Measurements from ENCODE around the gene STRBP. TPM values are rescaled to one million over a fixed set of nuclear protein-coding genes. Genes with fewer than 3 reads are reported as not detected.

Gene STRBP
- total and polyA plus RNA-seq, 2 of the 8 experiments (the other 6 are each of a cell fraction or from before 2014, with no cell fraction given) = 29.7 to 105 TPM

- Histone ChIP-seq H3K27me3 (replicated peaks in 1 of 4; ENCODE audit: control insufficient read depth in 3 of 4, extremely low read depth in 1 of 4, insufficient read depth in 3 of 4, low read length in 3 of 4) (no peaks in the 10 kb centered on the region), H3K4ac (replicated peaks; ENCODE audit: insufficient read length, low read depth, low read length) (no peak overlapping the region), H3K27ac (ENCODE audit: low read depth, low read length) (no peak overlapping the region), H3K79me2 (ENCODE audit: control insufficient read depth in 1 of 2, insufficient read depth in 2 of 2, low read length in 2 of 2) (no peaks in the 10 kb centered on the region), H3K23me2 (ENCODE audit: low read depth, low read length) (no peaks in the 10 kb centered on the region), H3K9ac (replicated peaks in 1 of 4; ENCODE audit: extremely low read depth in 1 of 4, low read depth in 3 of 4, low read length in 3 of 4) (no peak overlapping the region), H3K4me1 (replicated peaks in 1 of 4; ENCODE audit: control insufficient read depth in 3 of 4, insufficient read depth in 4 of 4, low read length in 3 of 4) (peaks cover 0 to 6% (median 0%) of the 10 kb centered on the region in 4 experiments; a peak in 1 of 7 replicates), H3K18ac (ENCODE audit: extremely low read depth, low read length) (no peak overlapping the region), H2AFZ (ENCODE audit: low read length) (no peak overlapping the region), H3K79me1 (ENCODE audit: low read depth, low read length) (0 out of 2 replicates have a peak, but pooled peaks cover 2% of the 10 kb centered on the region), H4K20me1 (replicated peaks in 1 of 2; ENCODE audit: control insufficient read depth in 1 of 2, insufficient read depth in 2 of 2, low read length in 2 of 2) (peaks cover 2 to 5% of the 10 kb centered on the region in 2 experiments), H4K8ac (ENCODE audit: extremely low read depth, insufficient read depth, low read length) (no peak overlapping the region), H3K9me3 (ENCODE audit: insufficient read depth in 2 of 2, low read depth in 1 of 2, low read length in 1 of 2) (no peaks in the 10 kb centered on the region), H3K36me3 (ENCODE audit: control insufficient read depth in 2 of 4, insufficient read depth in 4 of 4, low read length in 3 of 4) (no peaks in the 10 kb centered on the region; a peak in 1 of 8 replicates), H3K56ac (replicated peaks; ENCODE audit: insufficient read length, low read depth, low read length) (no peak overlapping the region), H3K14ac (ENCODE audit: insufficient read length) (no peak overlapping the region), H2AK5ac (ENCODE audit: low read depth, low read length) (no peak overlapping the region), H2BK20ac (ENCODE audit: low read length) (no peak overlapping the region), H2BK120ac (replicated peaks; ENCODE audit: low read depth, low read length) (no peak overlapping the region), H2BK15ac (ENCODE audit: low read length) (no peak overlapping the region), H2BK12ac (ENCODE audit: low read depth, low read length) (no peak overlapping the region), H3K4me2 (ENCODE audit: insufficient read depth in 1 of 2, low read depth in 2 of 2, low read length in 2 of 2) (no peak overlapping the region), H3K4me3 (ENCODE audit: extremely low read depth in 1 of 4, insufficient read depth in 2 of 4, low read depth in 3 of 4, low read length in 4 of 4) (no peak overlapping the region), H4K91ac (replicated peaks; ENCODE audit: insufficient read length, low read length) (no peak overlapping the region), H3K23ac (ENCODE audit: insufficient read length) (no peak overlapping the region), H4K5ac (ENCODE audit: insufficient read length, low read depth, low read length) (no peak overlapping the region), H2BK5ac (ENCODE audit: low read depth, low read length) (no peak overlapping the region)
- FAIRE-seq = no peak
- DNase-seq (ENCODE audit: low read depth in 1 of 2, low spot score in 2 of 2) = no peak
- POLR2A ChIA-PET (ENCODE audit: partially characterized antibody) = interaction anchor here (1.2 kb wide), 1 partner anchor 14 kb away, joined by 5 read pairs; no protein-coding TSS in a partner anchor
- 88% methylated on average over 3 of the region's 3 CpGs; no CpG with 5 or more reads in 1 of the 2 experiments for WGBS, 2 experiments (ENCODE audit: extremely low coverage in 1 of 2, insufficient coverage in 1 of 2, insufficient read length in 1 of 2, insufficient replicate concordance in 2 of 2, low coverage in 1 of 2, low lambda C conversion rate in 2 of 2, missing lambda C conversion rate in 1 of 2)
- TF ChIP-seq CREB1 (IDR thresholded peaks at IDR 0.05) = no peak
- CTCF ChIA-PET (ENCODE audit: partially characterized antibody) = interaction anchor here (0.7 to 4.0 kb wide), 5 partner anchors 32 to 232 kb away, joined by 3 to 20 read pairs (median 4); no protein-coding TSS in a partner anchor
These were observed 146.9 kb downstream of the STRBP start for GRCh38 chr9:123121457-123121856.

Measured in H1 (cell line).